Thyroid gland (tissue), 4 donors: ENCODE measurements around the gene PCGF3. TPM values are rescaled to one million over a fixed set of nuclear protein-coding genes. Genes with fewer than 3 reads are reported as not detected.
"Not testable (repeated sequence)": the region's sequence is repeated elsewhere in the genome, so short reads cannot be mapped to it uniquely, and the experiment has no call there.

Experiments used
- DNase-seq, 2 donors: peaks; one replicate each; pipeline ENCODE4 v3.0.0-alpha.2; 2019
- H3K27ac ChIP-seq, 3 donors: fragments of 200-600 bp; sonication (generic); 1 replicate in 2 of 3; 2 replicates in 1 of 3; pipeline ENCODE4 v1.5.1; 2016 to 2019; ENCODE audit warnings: mild to moderate bottlenecking in 1 of 3, moderate library complexity in 1 of 3
- H3K27me3 ChIP-seq: fragments of 200-600 bp; sonication (generic); one replicate; pipeline ENCODE4 v1.5.1; 2019
- H3K36me3 ChIP-seq, 2 donors: fragments of 200-600 bp; sonication (generic); one replicate each; pipeline ENCODE4 v1.5.1; 2016 to 2019
- H3K4me1 ChIP-seq, 2 donors: fragments of 200-600 bp; sonication (generic); one replicate each; pipeline ENCODE4 v1.5.1; 2017 to 2019
- H3K4me3 ChIP-seq, 3 donors: fragments of 200-600 bp; sonication (generic); replicated peaks in 1 of 3; 1 replicate in 2 of 3; 2 replicates in 1 of 3; pipeline ENCODE4 v1.5.1; 2016; ENCODE audit warnings: mild to moderate bottlenecking in 1 of 3
- H3K9me3 ChIP-seq: fragments of 200-600 bp; sonication (generic); one replicate; pipeline ENCODE4 v1.5.1; 2017
- POLR2A ChIP-seq, 2 donors: fragments of 450-650 bp; IDR thresholded peaks; one replicate each; pipeline ENCODE4 v1.6.1; 2017; ENCODE audit warnings: antibody characterized with exemption in 2 of 2, mild to moderate bottlenecking in 2 of 2, moderate library complexity in 1 of 2
- WGBS, 2 donors: methylation state at CpG; one replicate each; pipeline ENCODE4 v1.1.5; 2017; 5-methylcytosine and 5-hydroxymethylcytosine counted together
- intact Hi-C: fragments of 100-400 bp; cut with DNase I; formaldehyde crosslinking; loops from one replicate; pipeline ENCODE4 v1.15.1; 2023
- total RNA-seq, 4 donors: library from RNA; depleted of rRNA; stranded (reverse); fragments of >200 nt; gene quantifications; one replicate each; pipeline ENCODE4 v1.2.3, GENCODE V29; 2016
- TF ChIP-seq, protein P1 (sequence below), 6 experiments: fragments of 200-600 bp in 3 of 6; fragments of 450-650 bp in 3 of 6; sonication (generic) in 3 of 6; IDR thresholded peaks; one replicate each; pipeline ENCODE4 v1.5.1; 2016 to 2019; ENCODE audit warnings: antibody characterized with exemption in 6 of 6, mild to moderate bottlenecking in 2 of 6, inconsistent platforms in 1 of 6, moderate library complexity in 1 of 6

The PCGF3 gene
- total RNA-seq, 4 donors from 2014 or later, result 41.4 to 60.0 (median 50.2) TPM

DNA sequence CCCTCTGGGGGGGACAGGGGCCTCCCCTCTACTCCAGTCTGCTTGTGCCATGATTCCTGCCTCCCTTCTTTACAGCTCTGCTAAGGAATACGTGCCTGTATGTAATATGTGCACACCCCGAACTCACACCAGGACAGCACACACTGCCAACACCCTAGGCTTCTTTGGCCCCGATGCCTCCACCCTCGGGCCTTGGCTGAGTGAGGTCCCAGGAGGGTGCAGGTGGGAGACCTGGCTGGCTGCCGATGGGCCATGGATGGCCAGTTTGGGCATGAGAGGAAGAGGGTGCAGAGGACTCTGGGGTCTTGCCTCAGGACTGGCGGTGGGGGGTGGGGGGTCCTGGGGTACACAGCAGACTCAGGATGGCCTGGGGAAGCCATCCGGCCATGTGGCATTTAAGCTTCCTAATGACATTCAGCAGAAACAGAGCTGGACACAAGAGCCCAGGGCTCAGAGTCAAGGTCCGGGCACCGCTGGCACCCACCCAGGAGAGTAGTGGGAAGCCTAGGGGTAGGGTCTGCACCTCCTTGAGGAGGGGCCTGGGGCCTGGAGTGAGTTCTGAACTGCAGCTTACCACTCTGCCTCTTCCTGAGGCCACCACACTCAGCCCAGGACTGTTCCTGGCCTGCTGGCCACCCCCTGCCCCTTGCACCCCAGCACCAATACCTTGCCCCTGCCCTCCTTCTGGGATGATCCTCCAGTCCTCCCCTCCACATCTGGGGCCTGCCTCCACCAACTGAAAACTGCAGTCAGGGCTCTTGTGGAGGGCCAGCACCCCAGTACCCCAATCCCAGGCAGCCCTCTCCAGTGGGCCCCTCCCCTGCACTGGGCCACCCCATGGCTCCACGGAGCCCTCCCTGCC lies 2.1 kb upstream of the PCGF3 start:
- H3K4me1 ChIP-seq, result peaks cover 18 to 20% of the 10 kb centered on the region in 2 donors
- intact Hi-C loops, result no loop called here
- no peak overlapping the region for H3K27ac ChIP-seq
- TF ChIP-seq POLR2A (IDR thresholded peaks at IDR 0.05), result no peak
- TF ChIP-seq, protein P1, sequence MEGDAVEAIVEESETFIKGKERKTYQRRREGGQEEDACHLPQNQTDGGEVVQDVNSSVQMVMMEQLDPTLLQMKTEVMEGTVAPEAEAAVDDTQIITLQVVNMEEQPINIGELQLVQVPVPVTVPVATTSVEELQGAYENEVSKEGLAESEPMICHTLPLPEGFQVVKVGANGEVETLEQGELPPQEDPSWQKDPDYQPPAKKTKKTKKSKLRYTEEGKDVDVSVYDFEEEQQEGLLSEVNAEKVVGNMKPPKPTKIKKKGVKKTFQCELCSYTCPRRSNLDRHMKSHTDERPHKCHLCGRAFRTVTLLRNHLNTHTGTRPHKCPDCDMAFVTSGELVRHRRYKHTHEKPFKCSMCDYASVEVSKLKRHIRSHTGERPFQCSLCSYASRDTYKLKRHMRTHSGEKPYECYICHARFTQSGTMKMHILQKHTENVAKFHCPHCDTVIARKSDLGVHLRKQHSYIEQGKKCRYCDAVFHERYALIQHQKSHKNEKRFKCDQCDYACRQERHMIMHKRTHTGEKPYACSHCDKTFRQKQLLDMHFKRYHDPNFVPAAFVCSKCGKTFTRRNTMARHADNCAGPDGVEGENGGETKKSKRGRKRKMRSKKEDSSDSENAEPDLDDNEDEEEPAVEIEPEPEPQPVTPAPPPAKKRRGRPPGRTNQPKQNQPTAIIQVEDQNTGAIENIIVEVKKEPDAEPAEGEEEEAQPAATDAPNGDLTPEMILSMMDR (IDR thresholded peaks at IDR 0.05), result no peak
- no peaks in the 10 kb centered on the region for H3K27me3 ChIP-seq
- H3K36me3 ChIP-seq, result no peaks in the 10 kb centered on the region
- 88 to 89% methylated on average over 5 to 10 of the region's 10 CpGs for WGBS, 2 donors
- no peak for DNase-seq
- no peak overlapping the region for H3K4me3 ChIP-seq
- no peaks in the 10 kb centered on the region for H3K9me3 ChIP-seq

DNA sequence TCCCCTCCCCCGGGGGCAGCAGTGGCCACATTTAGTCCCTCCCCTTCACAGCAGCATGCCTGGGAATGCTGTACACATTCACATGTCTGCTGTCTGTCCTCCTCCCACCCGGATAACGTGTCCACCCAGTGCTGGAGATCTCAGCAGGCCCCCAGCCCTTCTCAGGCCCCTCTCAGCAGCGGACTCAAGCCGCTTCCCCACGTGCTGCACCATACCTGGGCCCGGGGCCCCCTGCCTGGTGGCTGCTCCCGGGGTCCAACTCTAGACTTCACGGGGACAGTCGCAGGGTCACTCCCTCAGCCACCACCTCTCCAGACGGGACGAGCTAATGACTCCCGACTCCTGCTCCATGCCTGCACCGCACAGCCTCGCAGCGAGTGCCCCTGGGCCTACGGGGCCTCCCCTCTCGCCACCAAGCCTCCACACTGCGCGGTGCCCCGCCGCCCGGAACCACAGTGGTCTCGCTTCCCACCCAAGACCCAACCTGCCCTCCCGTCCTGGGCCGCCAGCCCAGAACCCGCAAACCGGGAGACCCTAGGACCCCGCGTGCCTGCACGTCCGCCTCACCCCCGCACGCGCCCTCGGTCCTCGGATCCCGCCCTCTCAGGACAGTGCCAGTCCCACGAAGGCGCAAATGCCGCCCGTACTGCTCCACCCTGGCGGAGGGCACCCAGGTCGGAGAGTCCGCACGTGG lies 1.3 kb upstream of the PCGF3 start:
- Histone ChIP-seq H3K27ac (no peak overlapping the region), H3K27me3 (no peaks in the 10 kb centered on the region), H3K4me1 (peaks cover 20 to 24% of the 10 kb centered on the region in 2 donors), H3K36me3 (no peaks in the 10 kb centered on the region), H3K4me3 (no peak overlapping the region), H3K9me3 (no peaks in the 10 kb centered on the region)
- intact Hi-C loops, result no loop called here
- no peak for DNase-seq
- TF ChIP-seq POLR2A (IDR thresholded peaks at IDR 0.05), result no peak
- TF ChIP-seq, protein P1 (IDR thresholded peaks at IDR 0.05), result no peak
- 92 to 97% methylated on average over 24 to 46 of the region's 46 CpGs for WGBS, 2 donors

DNA sequence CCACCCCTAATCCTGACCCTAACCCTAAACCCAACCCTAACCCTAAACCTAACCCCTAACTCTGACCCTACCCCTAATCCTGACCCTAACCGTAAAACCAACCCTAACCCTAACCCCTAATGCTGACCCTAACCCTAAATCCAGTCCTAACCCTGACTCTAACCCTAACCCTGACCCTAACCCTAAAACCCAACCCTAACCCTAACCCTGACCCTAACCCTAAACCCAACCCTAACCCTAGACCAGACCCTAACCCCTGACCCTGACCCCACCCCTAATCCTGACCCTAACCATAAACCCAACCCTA lies 708 bp upstream of the PCGF3 start:
- H3K36me3 ChIP-seq, result no peaks in the 10 kb centered on the region
- no peak for DNase-seq
- H3K4me1 ChIP-seq, result peaks cover 20 to 24% of the 10 kb centered on the region in 2 donors
- 88 to 97% methylated on average over 1 of the region's 1 CpG for WGBS, 2 donors
- TF ChIP-seq POLR2A (IDR thresholded peaks at IDR 0.05), result no peak
- TF ChIP-seq, protein P1 (IDR thresholded peaks at IDR 0.05), result no peak
- H3K4me3 ChIP-seq, result peak overlapping the region in 1 of 3 donors; percentile 98
- H3K9me3 ChIP-seq, result no peaks in the 10 kb centered on the region
- intact Hi-C loops, result no loop called here
- peak overlapping the region in 1 of 3 donors; percentile 41 for H3K27ac ChIP-seq
- no peaks in the 10 kb centered on the region for H3K27me3 ChIP-seq

DNA sequence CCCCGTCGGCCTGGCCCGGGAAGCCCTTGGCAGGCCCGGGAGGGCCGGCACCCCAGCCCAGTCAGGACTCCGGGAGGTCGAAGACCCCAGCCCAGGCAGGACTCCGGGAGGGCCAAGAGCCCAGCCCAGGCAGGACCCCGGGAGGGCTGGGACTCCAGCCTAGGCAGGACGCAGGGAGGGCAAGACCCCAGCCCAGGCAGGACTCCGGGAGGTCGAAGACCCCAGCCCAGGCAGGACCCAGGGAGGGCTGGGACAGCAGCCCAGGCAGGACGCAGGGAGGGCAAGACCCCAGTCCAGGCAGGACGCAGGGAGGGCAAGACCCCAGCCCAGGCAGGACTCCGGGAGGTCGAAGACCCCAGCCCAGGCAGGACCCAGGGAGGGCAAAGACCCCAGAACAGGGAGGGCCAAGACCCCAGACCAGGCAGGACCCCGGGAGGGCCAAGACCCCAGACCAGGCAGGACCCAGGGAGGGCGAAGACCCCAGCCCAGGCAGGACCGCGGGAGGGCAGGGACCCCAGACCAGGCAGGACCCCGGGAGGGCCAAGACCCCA lies 526 bp downstream of the PCGF3 start:
- DNase-seq, H3K9me3 ChIP-seq, intact Hi-C loops, H3K36me3 ChIP-seq, H3K27me3 ChIP-seq: not testable (repeated sequence)
- WGBS, 2 donors, result 0 to 6% methylated on average over 5 to 10 of the region's 21 CpGs
- H3K4me3 ChIP-seq, result peak overlapping the region; percentile 90 to 99 (median 98)
- H3K4me1 ChIP-seq, result peaks cover 20 to 24% of the 10 kb centered on the region in 2 donors
- H3K27ac ChIP-seq, result peak overlapping the region; percentile 71 to 85 (median 79)

DNA sequence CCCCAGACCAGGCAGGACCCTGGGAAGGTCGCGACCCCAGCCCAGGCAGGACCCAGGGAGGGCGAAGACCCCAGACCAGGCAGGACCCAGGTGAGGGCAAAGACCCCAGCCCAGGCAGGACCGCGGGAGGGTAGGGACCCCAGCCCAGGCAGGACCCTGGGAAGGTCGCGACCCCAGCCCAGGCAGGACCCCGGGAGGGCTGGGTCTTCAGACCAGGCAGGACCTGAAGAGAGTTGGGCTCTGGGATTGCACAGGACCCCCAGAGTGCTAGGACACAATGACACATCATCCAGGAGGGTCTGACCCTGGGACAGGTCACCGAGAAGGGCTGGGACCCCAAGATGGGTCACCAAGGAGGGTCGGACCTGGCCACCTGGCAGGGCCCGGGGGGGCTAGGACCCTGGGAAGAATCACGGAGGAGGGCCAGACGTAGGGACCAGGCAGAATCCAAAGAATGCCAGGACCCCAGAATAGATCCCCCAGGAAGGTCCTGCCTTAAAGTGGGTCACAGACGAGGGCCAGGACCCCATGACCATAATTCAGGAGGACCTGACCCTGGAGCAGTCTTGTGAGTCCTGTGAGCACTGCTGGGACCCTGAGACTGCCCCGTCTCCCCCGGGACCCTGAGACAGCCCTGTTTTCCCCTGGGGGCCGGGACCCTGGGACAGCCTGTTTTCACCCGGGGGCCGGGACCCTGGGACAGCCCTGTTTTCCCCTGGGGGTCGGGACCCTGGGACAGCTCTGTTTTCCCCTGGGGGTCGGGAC lies 1.4 kb downstream of the PCGF3 start:
- WGBS, 2 donors, result 48 to 55% methylated on average over 8 to 14 of the region's 21 CpGs
- H3K36me3 ChIP-seq, result no peaks in the 10 kb centered on the region
- no peak for TF ChIP-seq POLR2A (IDR thresholded peaks at IDR 0.05)
- TF ChIP-seq, protein P1 (IDR thresholded peaks at IDR 0.05), result no peak
- H3K4me3 ChIP-seq, result peak overlapping the region in 1 of 3 donors; percentile 98
- no peaks in the 10 kb centered on the region for H3K27me3 ChIP-seq
- intact Hi-C loops, result no loop called here
- no peaks in the 10 kb centered on the region for H3K9me3 ChIP-seq
- no peak for DNase-seq
- H3K4me1 ChIP-seq, result peaks cover 20 to 24% of the 10 kb centered on the region in 2 donors
- peak overlapping the region in 1 of 3 donors; percentile 43 for H3K27ac ChIP-seq
